IMR-90 (cell line): ENCODE measurements around the gene ANKRD1. TPM values are rescaled to one million over a fixed set of nuclear protein-coding genes. Genes with fewer than 3 reads are reported as not detected.

Source experiments
- ATAC-seq: fragments of 200-7000 bp; cut with Tn5 transposase; 2 replicates; pipeline ENCODE4 v1.9.1; 2020; ENCODE audit warnings: low read depth, mild to moderate bottlenecking, moderate library complexity
- BruUV-seq: library from RNA; stranded (reverse); fragments of 400-500 nt; replicated peaks from 2 replicates; lab custom pipeline; 2021; lab: Mats Ljungman, UMichigan
- CTCF ChIA-PET: fragments of 300-600 bp; formaldehyde crosslinking; extraction: SDS; loops from one replicate; lab custom pipeline; 2021; ENCODE audit warnings: antibody characterized with exemption; lab: Yijun Ruan, JAX
- POLR2A ChIA-PET: fragments of 300-600 bp; sonication (Branson Sonifier 250); formaldehyde crosslinking; loops from one replicate; lab custom pipeline; 2022; ENCODE audit warnings: antibody characterized with exemption; ENCODE audit not compliant: unreplicated experiment; lab: Charles Lee
- DNase-seq: peaks from one replicate; pipeline ENCODE4 v3.0.0; 2013
- H2AFZ ChIP-seq: replicated peaks from 2 replicates; pipeline ENCODE3; 2013; ENCODE audit warnings: low read length, mild to moderate bottlenecking; ENCODE audit not compliant: poor library complexity
- H2AK5ac ChIP-seq: 2 replicates; pipeline ENCODE4 v1.6.1; 2013; ENCODE audit warnings: low read depth, low read length, inconsistent platforms
- H2AK9ac ChIP-seq: replicated peaks from 2 replicates; pipeline ENCODE3; 2013; ENCODE audit warnings: mild to moderate bottlenecking, low read depth, low read length, moderate library complexity; ENCODE audit not compliant: poor library complexity
- H2BK120ac ChIP-seq: 2 replicates; pipeline ENCODE4 v1.6.1; 2013; ENCODE audit warnings: low read depth, low read length, inconsistent platforms
- H2BK15ac ChIP-seq: 3 replicates; pipeline ENCODE4 v1.6.1; 2013; ENCODE audit warnings: low read depth, low read length, inconsistent platforms
- H2BK20ac ChIP-seq: 2 replicates; pipeline ENCODE4 v1.6.1; 2013; ENCODE audit warnings: low read depth, mild to moderate bottlenecking, inconsistent platforms, low read length, moderate library complexity
- H2BK5ac ChIP-seq: 2 replicates; pipeline ENCODE4 v1.6.1; 2013; ENCODE audit warnings: mild to moderate bottlenecking, low read depth, low read length, inconsistent platforms; ENCODE audit not compliant: poor library complexity, severe bottlenecking
- H3K14ac ChIP-seq: replicated peaks from 2 replicates; pipeline ENCODE4 v1.6.1; 2013; ENCODE audit warnings: low read depth, low read length, inconsistent platforms
- H3K18ac ChIP-seq: 2 replicates; pipeline ENCODE4 v1.6.1; 2013; ENCODE audit warnings: low read depth, low read length, control low read depth
- H3K23ac ChIP-seq: 2 replicates; pipeline ENCODE4 v1.6.1; 2013; ENCODE audit warnings: low read depth, low read length, inconsistent platforms
- H3K27ac ChIP-seq: 2 replicates; pipeline ENCODE4 v1.5.1; 2013; ENCODE audit warnings: mild to moderate bottlenecking, control low read depth, low read length; ENCODE audit not compliant: insufficient read depth
- H3K27me3 ChIP-seq: 2 replicates; pipeline ENCODE4 v1.6.1; 2013; ENCODE audit warnings: low read length; ENCODE audit not compliant: control insufficient read depth, insufficient read depth
- H3K36me3 ChIP-seq: 2 replicates; pipeline ENCODE4 v1.6.1; 2013; ENCODE audit warnings: low read length, mixed read lengths; ENCODE audit not compliant: control insufficient read depth, insufficient read depth
- H3K4ac ChIP-seq: 2 replicates; pipeline ENCODE4 v1.6.1; 2013; ENCODE audit warnings: low read depth, low read length, inconsistent platforms
- H3K4me1 ChIP-seq: 2 replicates; pipeline ENCODE4 v1.6.1; 2013; ENCODE audit warnings: low read length, mixed read lengths; ENCODE audit not compliant: control insufficient read depth, insufficient read depth
- H3K4me2 ChIP-seq: 2 replicates; pipeline ENCODE4 v1.6.1; 2013; ENCODE audit warnings: low read depth, mild to moderate bottlenecking, control low read depth, low read length, moderate library complexity
- H3K4me3 ChIP-seq: 2 replicates; pipeline ENCODE4 v1.5.1; 2013; ENCODE audit warnings: low read depth, mild to moderate bottlenecking, control low read depth, low read length, moderate library complexity; ENCODE audit not compliant: insufficient read depth
- H3K56ac ChIP-seq: 2 replicates; pipeline ENCODE4 v1.6.1; 2013; ENCODE audit warnings: low read length, inconsistent platforms; ENCODE audit not compliant: insufficient read depth; ENCODE audit errors: extremely low read depth
- H3K79me1 ChIP-seq, 2 experiments: 2 replicates each; pipeline ENCODE4 v1.6.1; 2013; ENCODE audit warnings: low read length in 2 of 2, inconsistent platforms in 1 of 2, low read depth in 1 of 2
- H3K9ac ChIP-seq: 2 replicates; pipeline ENCODE4 v1.6.1; 2013; ENCODE audit warnings: low read depth, low read length, control low read depth
- H3K9me1 ChIP-seq: 2 replicates; pipeline ENCODE4 v1.6.1; 2013; ENCODE audit warnings: low read length, inconsistent platforms; ENCODE audit not compliant: insufficient read depth
- H3K9me3 ChIP-seq: 2 replicates; pipeline ENCODE4 v1.6.1; 2013; ENCODE audit warnings: low read length; ENCODE audit not compliant: control insufficient read depth, insufficient read depth
- H4K20me1 ChIP-seq: 2 replicates; pipeline ENCODE4 v1.6.1; 2013; ENCODE audit warnings: low read length, inconsistent platforms; ENCODE audit not compliant: insufficient read depth
- H4K5ac ChIP-seq: 2 replicates; pipeline ENCODE4 v1.6.1; 2013; ENCODE audit warnings: mild to moderate bottlenecking, low read depth, low read length, control low read depth
- H4K8ac ChIP-seq, 2 experiments: 2 replicates each; pipeline ENCODE4 v1.6.1; 2013; ENCODE audit warnings: low read depth in 2 of 2, low read length in 2 of 2, control low read depth in 1 of 2, inconsistent platforms in 1 of 2
- H4K91ac ChIP-seq: 2 replicates; pipeline ENCODE4 v1.6.1; 2013; ENCODE audit warnings: low read depth, low read length, inconsistent platforms; ENCODE audit not compliant: insufficient read depth
- BHLHE40 ChIP-seq: fragments of 150-350 bp; IDR thresholded peaks from 2 replicates; pipeline ENCODE4 v1.6.1; 2016; ENCODE audit warnings: mild to moderate bottlenecking, low read depth, low read length
- CEBPB ChIP-seq: IDR thresholded peaks from 2 replicates; pipeline ENCODE4 v1.6.1; 2012; ENCODE audit warnings: low read depth, low read length, improper control_type of control experiment
- CTCF ChIP-seq: conservative IDR thresholded peaks from 2 replicates; pipeline ENCODE4 v1.5.1; 2012; ENCODE audit warnings: mild to moderate bottlenecking, low read depth, low read length, improper control_type of control experiment
- MAFK ChIP-seq: IDR thresholded peaks from 2 replicates; pipeline ENCODE4 v1.6.1; 2012; ENCODE audit warnings: low read depth, low read length, improper control_type of control experiment
- NFE2L2 ChIP-seq: fragments of 150-350 bp; IDR thresholded peaks from 2 replicates; pipeline ENCODE4 v1.6.1; 2016; ENCODE audit warnings: low read depth, mild to moderate bottlenecking, low read length
- POLR2A ChIP-seq: IDR thresholded peaks from 2 replicates; pipeline ENCODE4 v1.6.1; 2012; ENCODE audit warnings: mild to moderate bottlenecking, low read depth, low read length
- RAD21 ChIP-seq: IDR thresholded peaks from 2 replicates; pipeline ENCODE4 v1.6.1; 2012; ENCODE audit warnings: low read length, improper control_type of control experiment
- RCOR1 ChIP-seq: IDR thresholded peaks from 2 replicates; pipeline ENCODE4 v1.6.1; 2012; ENCODE audit warnings: mild to moderate bottlenecking, low read length, improper control_type of control experiment; ENCODE audit not compliant: insufficient replicate concordance
- RFX5 ChIP-seq: IDR thresholded peaks from 2 replicates; pipeline ENCODE4 v1.8.0; 2012; ENCODE audit warnings: low read depth, mild to moderate bottlenecking, low read length, moderate library complexity
- SMC3 ChIP-seq: fragments of 150-350 bp; IDR thresholded peaks from 2 replicates; pipeline ENCODE4 v1.6.1; 2016; ENCODE audit warnings: low read depth, mild to moderate bottlenecking, antibody characterized with exemption, low read length, moderate library complexity
- USF2 ChIP-seq: fragments of 150-350 bp; IDR thresholded peaks from 2 replicates; pipeline ENCODE4 v1.6.1; 2017; ENCODE audit warnings: mild to moderate bottlenecking, antibody characterized with exemption, low read length, low read depth
- WGBS, 2 experiments: methylation state at CpG; one replicate each; pipeline versions ENCODE4 v1.1.5 to v1.1.7; 2013; ENCODE audit warnings: missing lambda C conversion rate in 2 of 2; ENCODE audit not compliant: insufficient read length in 1 of 2; ENCODE audit errors: extremely low coverage in 2 of 2; 5-methylcytosine and 5-hydroxymethylcytosine counted together
- dilution Hi-C: fragments of 300-500 bp; cut with HindIII; formaldehyde crosslinking; loops from one replicate; pipeline ENCODE4 v1.14.3; 2018; ENCODE audit warnings: low sequenced_read_pairs; ENCODE audit not compliant: unreplicated experiment
- in situ Hi-C: fragments of 300-500 bp; cut with MboI; formaldehyde crosslinking; loops from 3 replicates; pipeline ENCODE4 v1.14.3; 2019; ENCODE audit warnings: low sequenced_read_pairs, inconsistent platforms, mixed read lengths
- intact Hi-C: fragments of 100-400 bp; cut with micrococcal nuclease; formaldehyde crosslinking; loops from 2 replicates; pipeline ENCODE4 v1.10.0; 2022
- polyA plus RNA-seq, 3 experiments: library from polyadenylated mRNA; depleted of rRNA; stranded (reverse); fragments of >200 nt; gene quantifications; 2 replicates each; pipeline ENCODE4 v1.2.3, GENCODE V29; 2012; ENCODE audit warnings: low replicate concordance in 1 of 3
- total RNA-seq: library from RNA; depleted of rRNA; stranded (reverse); fragments of >200 nt; gene quantifications from 2 replicates; pipeline ENCODE4 v1.2.3, GENCODE V29; 2012

Gene ANKRD1
- total and polyA plus RNA-seq, 2 of the 4 experiments (the other 2 are of a cell fraction): 7.4 to 10.8 TPM

- Histone ChIP-seq H3K27ac (no peak overlapping the region), H2BK20ac (no peak overlapping the region), H2BK15ac (no peak overlapping the region), H3K4me1 (peaks cover 9% of the 10 kb centered on the region), H4K8ac (no peak overlapping the region), H3K4me3 (no peak overlapping the region), H3K9me3 (no peaks in the 10 kb centered on the region), H3K4ac (no peak overlapping the region), H4K5ac (no peak overlapping the region), H3K14ac (no peak overlapping the region), H3K23ac (no peak overlapping the region), H3K27me3 (no peaks in the 10 kb centered on the region), H3K18ac (no peak overlapping the region), H3K9ac (no peak overlapping the region), H4K20me1 (no peaks in the 10 kb centered on the region), H4K91ac (no peak overlapping the region), H3K4me2 (no peak overlapping the region), H3K9me1 (0 out of 2 replicates have a peak, but pooled peaks cover 4% of the 10 kb centered on the region), H2BK5ac (no peak overlapping the region), H2AK5ac (no peak overlapping the region), H3K79me1 (peaks cover under 1 to 9% of the 10 kb centered on the region in 2 experiments; a peak in 3 of 4 replicates), H3K56ac (no peak overlapping the region), H2AFZ (no peak overlapping the region), H3K36me3 (peaks cover 10% of the 10 kb centered on the region), H2AK9ac (no peak overlapping the region), H2BK120ac (no peak overlapping the region)
- WGBS, 2 experiments: 100% methylated on average over 3 of the region's 3 CpGs; no CpG with 5 or more reads in 1 of the 2 experiments
- ChIA-PET POLR2A (no interaction called here), CTCF (no interaction called here)
- dilution Hi-C loops: loop anchor here (25.0 kb wide), 1 partner anchor 369 kb away; no protein-coding TSS in a partner anchor
- DNase-seq (no peak), ATAC-seq (no peak)
- TF ChIP-seq RFX5 (no peak), RAD21 (no peak), MAFK (no peak), CTCF (no peak), POLR2A (no peak), SMC3 (no peak), NFE2L2 (no peak), RCOR1 (no peak), CEBPB (no peak), BHLHE40 (no peak), USF2 (no peak)
- in situ Hi-C loops: no loop called here
- intact Hi-C loops: no loop called here
- no TSS peak for BruUV-seq
These were observed 27.7 kb downstream of the ANKRD1 start for GRCh38 chr10:90893190-90893589.
